Karpas-422 (cell line): ENCODE data around the gene SSBP4. TPM values are rescaled to one million over a fixed set of nuclear protein-coding genes. Genes with fewer than 3 reads are reported as not detected.
"Not testable (repeated sequence)": the region's sequence is repeated elsewhere in the genome, so short reads cannot be mapped to it uniquely, and the experiment has no call there.

Source experiments
- DNase-seq: peaks from one replicate; pipeline ENCODE4 v3.0.0-alpha.2; 2015
- H2AFZ ChIP-seq: fragments of 200-600 bp; sonication (generic); 2 replicates; pipeline ENCODE4 v1.6.1; 2014; ENCODE audit warnings: antibody characterized with exemption, low read length, mixed read lengths
- H3K27ac ChIP-seq: fragments of 200-600 bp; sonication (generic); 2 replicates; pipeline ENCODE4 v1.5.1; 2014; ENCODE audit warnings: mild to moderate bottlenecking, low read length, moderate library complexity
- H3K27me3 ChIP-seq: fragments of 200-600 bp; sonication (generic); 2 replicates; pipeline ENCODE4 v1.6.1; 2014; ENCODE audit warnings: low read length, mixed read lengths
- H3K36me3 ChIP-seq: fragments of 200-600 bp; sonication (generic); 2 replicates; pipeline ENCODE4 v1.6.1; 2014; ENCODE audit warnings: low read length, mixed read lengths; ENCODE audit not compliant: insufficient read depth
- H3K4me1 ChIP-seq: fragments of 200-600 bp; sonication (generic); 2 replicates; pipeline ENCODE4 v1.6.1; 2014; ENCODE audit warnings: mild to moderate bottlenecking, low read length, mixed read lengths
- H3K4me2 ChIP-seq: fragments of 200-600 bp; sonication (generic); 2 replicates; pipeline ENCODE4 v1.6.1; 2014; ENCODE audit warnings: low read length, low read depth, mild to moderate bottlenecking; ENCODE audit not compliant: poor library complexity, severe bottlenecking
- H3K4me3 ChIP-seq: fragments of 200-600 bp; sonication (generic); 2 replicates; pipeline ENCODE4 v1.5.1; 2014; ENCODE audit warnings: mild to moderate bottlenecking, antibody characterized with exemption, low read length, mixed read lengths
- H3K79me2 ChIP-seq: fragments of 200-600 bp; sonication (generic); 2 replicates; pipeline ENCODE4 v1.6.1; 2014; ENCODE audit warnings: mild to moderate bottlenecking, low read length, mixed read lengths
- H3K9ac ChIP-seq: fragments of 200-600 bp; sonication (generic); 2 replicates; pipeline ENCODE4 v1.6.0; 2014; ENCODE audit warnings: low read length
- H3K9me2 ChIP-seq: fragments of 200-600 bp; sonication (generic), shearing (Covaris generic); replicated peaks from 2 replicates; pipeline ENCODE4 v1.6.0; 2014; ENCODE audit warnings: mild to moderate bottlenecking, low read length, moderate library complexity; ENCODE audit not compliant: insufficient read depth
- H3K9me3 ChIP-seq: fragments of 300-700, 200-600 bp; sonication (generic); 2 replicates; pipeline ENCODE4 v1.6.1; 2014; ENCODE audit warnings: low read length, mixed read lengths
- H4K20me1 ChIP-seq: fragments of 200-600 bp; sonication (generic); 2 replicates; pipeline ENCODE4 v1.6.1; 2014; ENCODE audit warnings: mild to moderate bottlenecking, antibody characterized with exemption, low read length, low read depth; ENCODE audit not compliant: insufficient read depth
- total RNA-seq: library from RNA; depleted of rRNA; stranded (reverse); fragments of >200 nt; shearing (Covaris generic); gene quantifications from 2 replicates; pipeline ENCODE4 v1.2.3, GENCODE V29; 2014; ENCODE audit warnings: low replicate concordance

Gene SSBP4
- total RNA-seq, 1 experiment from 2014 or later = 22.5 TPM

DNA sequence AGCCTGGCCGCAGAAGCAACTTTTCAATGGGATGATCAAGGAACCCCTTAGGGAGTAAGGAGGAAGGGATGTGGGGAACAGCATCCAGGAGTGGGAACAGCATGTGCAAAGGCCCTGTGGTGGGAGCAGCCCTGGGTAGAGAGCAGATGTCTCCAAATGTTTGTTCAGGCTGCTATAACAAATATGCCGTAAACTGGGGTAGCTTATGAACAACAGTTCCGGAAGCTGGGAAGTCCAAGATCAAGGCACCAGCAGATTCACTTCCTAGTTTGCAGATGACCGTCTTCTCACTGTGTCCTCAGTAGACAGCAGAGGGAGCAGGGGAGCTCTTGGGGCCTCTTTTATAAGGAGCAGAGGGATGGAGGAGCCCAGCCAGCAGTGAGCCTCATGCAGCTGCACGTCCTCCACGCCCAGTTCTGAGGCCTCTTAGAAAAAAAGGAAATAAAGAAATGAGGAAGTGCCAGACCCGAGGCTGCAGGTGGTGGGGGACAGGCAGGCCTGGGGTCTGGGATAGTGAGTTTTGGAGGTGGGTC is 17.6 kb upstream of the SSBP4 start:
- Histone ChIP-seq H3K9me3 (no peaks in the 10 kb centered on the region), H3K4me1 (peaks cover 41% of the 10 kb centered on the region), H2AFZ (no peak overlapping the region), H3K27ac (peak overlapping the region; percentile 91), H3K9ac (peak overlapping the region; percentile 73), H3K36me3 (no peaks in the 10 kb centered on the region), H3K4me2 (peak overlapping the region; percentile 71), H3K79me2 (no peaks in the 10 kb centered on the region), H4K20me1 (no peaks in the 10 kb centered on the region), H3K27me3 (no peaks in the 10 kb centered on the region), H3K4me3 (peak overlapping the region; percentile 49), H3K9me2 (no peaks in the 10 kb centered on the region)
- peak; percentile 91 for DNase-seq

DNA sequence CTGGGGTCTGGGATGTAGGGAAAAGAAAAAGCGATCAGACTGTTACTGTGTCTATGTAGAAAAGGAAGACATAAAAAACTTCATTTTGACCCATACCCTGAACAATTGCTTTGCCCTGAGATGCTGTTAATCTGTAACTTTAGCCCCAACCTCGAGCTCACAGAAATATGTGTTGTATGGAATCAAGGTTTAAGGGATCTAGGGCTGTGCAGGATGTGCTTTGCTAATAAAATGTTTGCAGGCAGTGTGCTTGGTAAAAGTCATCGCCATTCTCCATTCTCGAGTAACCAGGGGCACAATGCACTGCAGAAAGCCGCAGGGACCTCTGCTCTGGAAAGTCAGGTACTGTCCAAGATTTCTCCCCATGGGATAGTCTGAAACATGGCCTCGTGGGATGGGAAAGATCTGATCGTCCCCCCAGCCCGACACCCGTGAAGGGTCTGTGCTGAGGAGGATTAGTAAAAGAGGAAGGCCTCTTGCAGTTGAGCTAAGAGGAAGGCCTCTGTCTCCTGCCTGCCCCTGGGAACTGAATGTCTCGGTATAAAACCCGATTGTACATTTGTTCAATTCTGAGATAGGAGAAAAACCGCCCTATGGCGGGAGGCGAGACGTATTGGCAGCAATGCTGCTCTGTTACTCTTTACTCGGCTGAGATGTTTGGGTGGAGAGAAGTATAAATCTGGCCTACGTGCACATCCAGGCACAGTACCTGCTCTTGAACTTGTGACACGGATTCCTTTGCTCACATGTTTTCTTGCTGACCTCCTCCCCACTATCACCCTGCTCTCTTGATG is 16.5 kb upstream of the SSBP4 start:
- H3K4me1 ChIP-seq = peaks cover 35% of the 10 kb centered on the region
- peak overlapping the region; percentile 71 for H3K4me2 ChIP-seq
- not testable (repeated sequence) for H3K79me2 ChIP-seq, H4K20me1 ChIP-seq, H3K36me3 ChIP-seq, H3K9me3 ChIP-seq, H3K9me2 ChIP-seq, H3K27me3 ChIP-seq
- H3K4me3 ChIP-seq = peak overlapping the region; percentile 49
- peak overlapping the region; percentile 5; the same call in 1 of the 2 replicates for H2AFZ ChIP-seq
- DNase-seq = peak; percentile 63
- H3K27ac ChIP-seq = peak overlapping the region; percentile 91
- peak overlapping the region; percentile 73 for H3K9ac ChIP-seq

DNA sequence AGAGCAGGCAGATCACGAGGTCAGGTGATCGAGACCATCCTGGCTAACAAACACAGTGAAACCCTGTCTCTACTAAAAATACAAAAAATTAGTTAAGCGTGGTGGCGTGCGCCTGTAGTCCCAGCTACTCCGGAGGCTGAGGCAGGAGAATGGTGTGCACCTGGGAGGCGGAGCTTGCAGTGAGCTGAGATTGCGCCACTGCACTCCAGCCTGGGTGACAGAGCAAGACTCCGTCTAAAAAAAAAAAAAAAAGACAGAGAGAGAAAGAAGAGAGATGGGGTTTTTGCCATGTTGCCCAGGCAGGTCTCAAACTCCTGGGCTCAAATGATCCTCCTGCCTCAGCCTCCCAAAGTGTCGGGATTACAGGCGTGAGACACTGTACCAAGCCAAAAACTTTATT is 13.4 kb upstream of the SSBP4 start:
- not testable (repeated sequence) for H3K4me3 ChIP-seq, H3K4me2 ChIP-seq, H3K79me2 ChIP-seq, H3K9ac ChIP-seq, H3K27me3 ChIP-seq, H2AFZ ChIP-seq, H3K36me3 ChIP-seq, H3K27ac ChIP-seq, H3K9me2 ChIP-seq, H3K9me3 ChIP-seq, DNase-seq, H4K20me1 ChIP-seq
- H3K4me1 ChIP-seq = peaks cover 46% of the 10 kb centered on the region

DNA sequence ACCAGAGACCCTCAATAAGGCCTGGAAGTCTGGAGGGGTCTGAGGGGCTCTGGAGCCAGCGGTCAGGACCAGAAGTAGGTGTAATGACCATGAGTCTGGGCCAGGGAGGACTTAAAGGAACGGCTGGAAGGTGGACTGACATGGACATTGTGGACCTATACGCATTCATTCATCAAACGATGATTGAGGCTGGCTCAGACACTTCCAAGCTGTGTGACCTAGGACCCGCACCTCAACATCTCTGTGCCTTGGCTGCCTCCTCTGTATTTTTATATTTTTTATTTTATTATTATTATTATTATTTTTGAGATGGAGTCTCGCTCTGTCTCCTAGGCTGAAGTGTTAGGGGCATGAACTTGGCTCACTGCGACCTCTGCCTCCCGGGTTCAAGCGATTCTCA is 12.4 kb upstream of the SSBP4 start:
- no peak overlapping the region for H2AFZ ChIP-seq
- H3K79me2 ChIP-seq = no peaks in the 10 kb centered on the region
- H3K4me1 ChIP-seq = peaks cover 41% of the 10 kb centered on the region
- H3K9ac ChIP-seq = no peak overlapping the region
- no peaks in the 10 kb centered on the region for H3K27me3 ChIP-seq
- H3K27ac ChIP-seq = no peak overlapping the region
- H4K20me1 ChIP-seq = no peaks in the 10 kb centered on the region
- no peak for DNase-seq
- no peak overlapping the region for H3K4me3 ChIP-seq
- no peaks in the 10 kb centered on the region for H3K9me2 ChIP-seq
- no peaks in the 10 kb centered on the region for H3K9me3 ChIP-seq
- no peaks in the 10 kb centered on the region for H3K36me3 ChIP-seq
- no peak overlapping the region for H3K4me2 ChIP-seq

DNA sequence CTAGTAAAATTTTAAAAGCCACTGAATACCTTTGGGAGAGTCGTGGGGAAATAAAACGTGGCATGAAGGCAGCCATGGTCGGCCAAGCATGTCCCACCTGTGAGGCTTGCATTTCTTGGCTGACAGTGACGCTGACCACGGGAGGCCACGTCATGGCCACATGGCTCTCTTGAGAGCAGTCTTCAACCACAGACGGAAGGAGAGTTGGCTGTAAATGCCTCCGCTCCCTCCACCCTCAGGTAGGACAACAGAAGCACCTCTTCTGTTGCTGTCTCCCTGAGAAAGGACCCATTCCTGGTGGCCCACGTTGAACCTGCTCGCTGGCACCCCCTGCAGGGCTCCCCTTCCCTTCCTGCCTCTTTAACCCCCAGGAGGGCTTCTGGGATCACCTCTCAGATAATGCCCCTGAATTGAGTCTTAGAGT is 11.1 kb upstream of the SSBP4 start:
- no peaks in the 10 kb centered on the region for H3K79me2 ChIP-seq
- H3K9ac ChIP-seq = peak overlapping the region; percentile 45
- peak; percentile 96 for DNase-seq
- peak overlapping the region; percentile 79 for H3K27ac ChIP-seq
- H3K4me1 ChIP-seq = peaks cover 28% of the 10 kb centered on the region
- no peaks in the 10 kb centered on the region for H4K20me1 ChIP-seq
- no peaks in the 10 kb centered on the region for H3K9me3 ChIP-seq
- H3K4me3 ChIP-seq = no peak overlapping the region
- H2AFZ ChIP-seq = no peak overlapping the region
- no peaks in the 10 kb centered on the region for H3K36me3 ChIP-seq
- peak overlapping the region; percentile 35 for H3K4me2 ChIP-seq
- no peaks in the 10 kb centered on the region for H3K9me2 ChIP-seq
- no peaks in the 10 kb centered on the region for H3K27me3 ChIP-seq

DNA sequence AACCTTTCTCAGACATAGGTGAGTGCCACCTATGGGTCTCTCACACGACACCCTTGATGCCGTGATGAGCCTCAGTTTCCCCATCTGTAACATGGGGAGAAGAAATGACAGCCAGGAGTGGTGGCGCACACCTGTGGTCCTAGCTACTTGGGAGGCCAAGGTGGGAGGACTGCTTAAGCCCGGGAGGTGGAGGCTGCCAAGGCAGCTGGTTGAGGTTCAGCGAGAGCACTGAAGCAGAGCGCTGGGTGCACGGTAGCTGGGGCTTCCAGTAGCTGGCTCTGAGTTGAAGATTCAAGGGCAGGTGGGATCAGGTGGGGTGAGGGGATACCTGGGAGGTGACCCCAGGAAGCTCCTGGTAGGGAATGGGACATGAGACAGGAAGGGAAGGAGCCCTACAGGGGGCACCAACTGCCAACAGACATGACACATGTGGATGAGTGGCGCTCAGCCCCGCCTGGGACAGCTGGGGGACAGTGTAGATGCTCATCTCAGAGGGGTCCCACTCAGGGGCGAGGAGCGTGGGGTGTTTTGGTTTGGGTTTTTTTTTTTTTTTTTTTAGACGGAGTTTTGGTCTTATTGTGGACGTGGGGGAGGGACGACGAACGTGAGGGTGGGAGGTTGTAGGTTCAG is 6.5 kb upstream of the SSBP4 start:
- no peak for DNase-seq
- no peak overlapping the region for H3K27ac ChIP-seq
- H2AFZ ChIP-seq = no peak overlapping the region
- peaks cover 28% of the 10 kb centered on the region for H3K4me1 ChIP-seq
- H3K36me3 ChIP-seq = no peaks in the 10 kb centered on the region
- no peaks in the 10 kb centered on the region for H3K9me2 ChIP-seq
- H3K79me2 ChIP-seq = no peaks in the 10 kb centered on the region
- H3K4me2 ChIP-seq = no peak overlapping the region
- H3K9ac ChIP-seq = no peak overlapping the region
- no peaks in the 10 kb centered on the region for H3K27me3 ChIP-seq
- no peaks in the 10 kb centered on the region for H3K9me3 ChIP-seq
- H3K4me3 ChIP-seq = no peak overlapping the region
- H4K20me1 ChIP-seq = no peaks in the 10 kb centered on the region

DNA sequence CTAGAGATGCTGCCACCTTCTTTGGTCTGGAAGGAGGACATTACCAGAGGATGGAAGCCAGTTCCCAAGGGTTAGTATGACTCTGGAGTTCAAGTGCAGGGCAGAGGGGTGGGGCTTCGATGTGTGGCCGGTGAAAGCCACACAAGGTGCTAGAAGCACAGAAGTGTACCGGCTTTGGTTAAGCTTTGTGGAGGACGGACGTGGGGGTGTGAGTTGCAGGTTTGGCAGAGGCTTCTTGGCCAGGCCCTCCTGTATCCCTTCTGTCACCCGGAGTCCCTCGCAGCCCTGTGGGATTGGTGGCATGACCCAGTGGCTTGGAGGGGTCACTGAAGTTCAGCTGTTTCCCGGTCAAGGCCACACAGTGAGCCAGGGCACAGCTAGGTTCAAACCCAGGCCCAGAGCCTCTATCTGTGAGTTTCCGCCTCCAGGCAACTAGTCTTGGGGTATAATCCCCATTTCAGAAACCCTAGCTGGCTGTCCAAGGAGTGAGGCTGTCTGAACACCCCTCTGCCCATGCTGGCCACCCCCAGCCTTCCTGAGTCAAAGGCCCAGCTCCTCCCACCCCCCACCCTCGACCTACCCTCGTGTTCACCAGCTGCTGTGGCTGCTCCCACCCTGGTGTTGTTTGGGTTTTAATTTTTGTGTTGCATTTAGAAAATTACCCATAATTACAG is 4.6 kb upstream of the SSBP4 start:
- no peaks in the 10 kb centered on the region for H3K79me2 ChIP-seq
- peaks cover 26% of the 10 kb centered on the region for H3K4me1 ChIP-seq
- no peaks in the 10 kb centered on the region; the same call in 1 of the 2 replicates for H4K20me1 ChIP-seq
- H2AFZ ChIP-seq = no peak overlapping the region
- no peak overlapping the region for H3K9ac ChIP-seq
- H3K27me3 ChIP-seq = no peaks in the 10 kb centered on the region; the same call in 1 of the 2 replicates
- no peak overlapping the region for H3K4me2 ChIP-seq
- no peaks in the 10 kb centered on the region for H3K9me2 ChIP-seq
- no peaks in the 10 kb centered on the region for H3K36me3 ChIP-seq
- no peak for DNase-seq
- H3K9me3 ChIP-seq = no peaks in the 10 kb centered on the region
- no peak overlapping the region for H3K27ac ChIP-seq
- H3K4me3 ChIP-seq = no peak overlapping the region
